NCI-H1105 treated with DMSO at 0.1 percent for 48 hours (cell line): ENCODE measurements around the gene AGER.
A peak's percentile ranks its signal among the peaks of the same experiment; 100 is the strongest.

ENCODE experiments used
- DNase-seq: peaks from one replicate; lab custom pipeline; 2025; lab: John Stamatoyannopoulos, UW

AGER gene

DNA sequence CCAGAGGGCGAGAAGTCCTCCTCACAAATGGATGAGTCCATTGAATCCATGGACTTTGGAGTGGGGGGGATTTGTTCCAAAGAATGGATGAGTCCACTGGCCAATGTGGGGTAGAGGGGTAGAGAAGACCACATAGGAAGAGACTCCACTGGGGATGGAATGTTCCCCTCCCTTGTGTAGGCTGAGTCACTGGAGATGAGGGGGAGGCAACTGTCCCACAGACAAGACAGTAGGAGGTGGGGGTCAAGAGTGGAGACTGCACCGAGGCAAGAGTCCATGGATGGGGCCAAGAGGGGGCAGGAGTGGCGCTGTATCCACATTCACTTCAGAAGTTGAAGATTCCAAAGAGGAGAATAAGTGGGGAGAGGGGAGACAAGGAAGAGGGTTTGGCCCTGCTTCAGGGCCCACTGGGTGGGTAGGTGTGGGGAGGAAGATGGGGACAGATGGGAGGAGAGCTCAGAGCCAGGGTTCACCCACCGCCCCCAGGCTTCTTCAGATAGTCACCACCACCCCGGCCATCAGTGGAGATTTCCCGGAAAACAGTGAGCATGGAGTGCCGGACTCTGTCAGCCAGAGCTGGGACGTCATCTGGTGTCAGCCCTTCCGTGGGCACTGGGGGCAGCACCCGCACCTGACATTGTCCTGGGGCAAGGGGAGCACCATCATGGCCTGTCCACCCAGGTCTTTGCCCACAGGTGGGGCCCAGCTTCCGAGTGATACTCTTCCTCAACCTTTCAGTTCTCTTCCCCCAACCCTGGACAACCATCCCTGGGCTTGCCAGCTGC, 15.1 kb downstream of the AGER start:
- no peak for DNase-seq

DNA sequence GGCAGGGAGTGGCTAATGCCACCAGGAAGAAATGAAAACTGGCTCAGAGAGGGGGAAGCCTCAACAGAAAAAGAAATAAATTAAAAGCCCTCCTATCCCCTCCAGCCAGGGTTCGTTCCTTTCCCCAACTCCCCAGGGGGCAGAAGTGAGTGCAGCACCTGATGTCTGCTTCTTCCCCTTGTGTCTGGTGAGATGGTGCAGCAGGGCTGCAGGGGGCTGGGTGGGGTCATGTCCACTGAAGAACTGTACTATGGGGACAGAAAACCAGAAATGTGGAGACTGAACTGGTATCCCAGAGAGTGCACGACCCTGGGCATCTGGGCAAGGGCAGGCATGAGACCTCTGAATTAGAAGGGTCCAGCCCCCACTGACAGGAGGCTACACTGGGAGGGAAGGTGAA, 15.7 kb downstream of the AGER start:
- DNase-seq, result no peak

DNA sequence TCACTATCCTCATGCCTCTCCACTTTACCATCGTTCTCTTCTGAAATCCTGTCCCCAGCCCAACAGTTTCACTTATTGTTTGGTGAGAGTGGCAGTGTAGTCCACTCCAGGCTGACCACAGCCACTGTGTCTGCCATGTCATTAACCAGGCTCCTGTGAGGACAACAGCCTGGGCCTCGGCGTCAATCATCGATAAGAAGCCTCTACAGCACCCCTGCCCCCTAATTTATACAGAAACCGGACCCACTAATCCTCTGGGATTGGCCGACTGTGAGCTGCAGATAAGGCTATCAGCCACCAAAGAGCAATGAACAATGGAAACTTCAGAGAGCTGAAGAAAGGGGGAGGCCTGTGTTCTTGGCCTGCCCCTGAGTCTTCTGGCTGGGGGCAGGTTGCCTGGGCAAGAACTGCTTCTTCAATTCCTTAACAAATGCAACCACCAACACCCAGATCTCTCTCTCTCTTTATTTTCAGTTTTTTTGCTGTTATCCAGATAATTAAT, 16.2 kb downstream of the AGER start:
- DNase-seq, result no peak

DNA sequence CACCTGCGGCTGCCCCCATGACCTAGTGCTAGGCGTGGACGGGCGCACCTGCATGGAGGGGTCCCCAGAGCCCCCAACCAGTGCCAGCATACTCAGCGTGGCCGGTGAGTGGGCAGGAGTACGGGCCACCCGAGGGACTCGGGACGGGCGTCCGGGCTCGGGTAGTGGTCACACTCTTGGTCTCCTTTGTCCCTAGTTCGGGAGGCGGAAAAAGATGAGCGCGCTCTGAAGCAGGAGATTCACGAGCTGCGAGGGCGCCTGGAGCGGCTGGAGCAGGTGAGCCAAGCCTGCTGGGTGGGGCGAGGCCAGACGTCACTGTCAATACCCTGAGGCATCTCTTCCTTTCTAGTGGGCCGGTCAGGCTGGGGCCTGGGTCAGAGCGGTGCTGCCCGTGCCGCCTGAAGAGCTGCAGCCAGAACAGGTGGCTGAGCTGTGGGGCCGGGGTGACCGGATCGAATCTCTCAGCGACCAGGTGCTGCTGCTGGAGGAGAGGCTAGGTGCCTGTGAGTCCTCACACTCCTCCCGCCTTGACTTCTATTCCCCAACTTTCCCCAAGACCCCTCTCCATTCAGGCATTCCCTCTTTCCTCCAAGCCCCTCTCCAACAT, 16.8 kb downstream of the AGER start:
- DNase-seq, result no peak

DNA sequence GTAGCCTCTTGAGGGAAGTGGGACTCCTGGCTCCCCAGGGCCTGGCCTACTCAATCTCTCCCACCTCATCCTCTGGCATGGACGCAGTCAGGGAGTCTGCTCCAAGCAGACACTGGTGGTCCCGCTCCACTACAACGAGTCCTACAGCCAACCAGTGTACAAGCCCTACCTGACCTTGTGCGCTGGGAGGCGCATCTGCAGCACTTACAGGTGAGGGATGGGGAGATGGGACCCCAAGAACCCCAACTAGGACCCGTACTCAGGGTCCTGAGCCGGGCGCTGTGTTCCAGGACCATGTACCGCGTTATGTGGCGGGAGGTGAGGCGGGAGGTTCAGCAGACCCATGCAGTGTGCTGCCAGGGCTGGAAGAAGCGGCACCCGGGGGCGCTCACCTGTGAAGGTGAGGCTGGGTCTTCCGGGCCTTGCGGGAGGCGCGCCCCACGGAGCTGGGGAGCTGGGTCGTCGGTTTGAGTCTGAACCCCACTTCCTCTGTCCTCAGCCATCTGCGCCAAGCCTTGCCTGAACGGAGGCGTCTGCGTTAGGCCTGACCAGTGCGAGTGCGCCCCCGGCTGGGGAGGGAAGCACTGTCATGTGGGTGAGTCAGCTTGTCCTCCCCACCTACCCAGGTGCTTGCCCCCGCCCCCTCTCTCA, 17.5 kb downstream of the AGER start:
- DNase-seq, result no peak

DNA sequence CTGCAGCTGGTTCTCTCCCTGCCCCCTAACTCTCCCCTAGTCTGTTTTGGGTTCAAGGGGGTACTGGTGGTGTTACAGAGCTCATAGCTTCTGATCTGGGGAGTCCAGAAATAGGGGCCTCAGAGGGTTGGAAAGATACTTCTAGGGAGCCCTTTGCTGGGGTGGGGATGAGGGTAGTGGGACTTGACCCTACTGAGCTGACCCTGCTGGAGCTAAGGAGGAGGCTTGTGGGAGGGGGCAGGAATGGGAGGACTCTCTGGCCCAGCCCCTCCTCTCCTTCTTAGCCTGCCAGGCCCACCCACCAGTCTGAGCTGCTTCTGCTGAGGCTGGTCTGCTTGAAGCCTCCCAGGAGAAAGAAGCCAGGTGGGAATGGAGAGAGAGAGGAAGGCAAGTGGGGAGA, 19.8 kb downstream of the AGER start, which contains the start of gene EGFL8:
TSS of gene EGFL8 (plus strand) at position 301 of the 400 bp plus-strand sequence. CDS start 1,571 bp downstream, outside the sequence.
- no peak for DNase-seq

DNA sequence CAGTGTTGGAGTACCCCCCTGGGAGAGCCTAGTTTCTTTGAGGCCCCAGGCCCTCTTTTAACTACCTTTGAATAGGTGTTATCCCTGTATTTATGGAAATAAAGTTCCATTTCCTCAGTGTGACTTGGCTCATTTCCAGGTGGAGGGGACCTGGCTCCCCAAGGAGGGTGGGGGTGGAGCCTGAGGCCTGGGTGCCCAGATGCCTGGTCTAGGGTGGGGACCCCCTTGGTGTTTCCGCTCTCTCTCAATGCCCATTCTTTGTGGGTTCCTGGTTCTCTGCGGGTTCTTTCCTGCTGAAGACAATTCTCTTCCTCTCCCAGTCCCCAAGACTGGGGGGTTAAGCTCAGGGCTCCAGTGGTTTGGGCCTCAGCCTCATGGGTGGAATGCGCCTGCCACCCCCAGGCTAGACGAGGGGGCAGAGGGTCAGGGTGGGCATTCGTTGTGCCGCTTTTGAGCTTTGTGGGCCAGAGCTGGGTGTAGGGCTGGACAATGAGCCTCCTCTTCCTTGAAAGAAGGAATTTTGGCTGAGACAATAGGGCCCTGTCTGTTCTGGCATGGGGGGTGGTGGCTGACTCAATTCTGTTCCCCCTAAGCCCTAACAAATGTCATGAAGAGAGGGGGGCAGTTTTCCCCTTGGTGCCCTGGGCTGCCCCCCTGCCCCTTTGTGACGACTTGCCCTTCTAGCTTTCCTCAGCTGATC, 20.3 kb downstream of the AGER start:
- no peak for DNase-seq

DNA sequence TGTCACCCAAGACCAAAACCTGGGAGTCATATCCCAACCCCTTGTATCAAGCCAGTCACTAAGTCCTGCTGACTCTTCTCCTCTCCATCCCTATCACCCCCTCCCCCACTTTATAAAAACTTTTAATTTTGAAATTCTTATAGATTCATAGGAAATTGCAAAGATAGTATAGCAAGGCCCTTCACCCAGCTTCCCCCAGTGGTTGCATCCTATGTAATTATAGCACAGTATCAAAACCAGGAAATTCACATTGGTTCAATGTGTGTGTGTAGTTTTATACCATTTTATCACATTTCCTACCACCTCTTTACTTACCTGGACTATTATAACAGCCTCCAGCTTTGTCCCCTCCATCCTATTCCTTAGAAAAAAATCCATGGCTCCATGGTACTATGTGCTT, 26.0 kb downstream of the AGER start:
- DNase-seq, result no peak

DNA sequence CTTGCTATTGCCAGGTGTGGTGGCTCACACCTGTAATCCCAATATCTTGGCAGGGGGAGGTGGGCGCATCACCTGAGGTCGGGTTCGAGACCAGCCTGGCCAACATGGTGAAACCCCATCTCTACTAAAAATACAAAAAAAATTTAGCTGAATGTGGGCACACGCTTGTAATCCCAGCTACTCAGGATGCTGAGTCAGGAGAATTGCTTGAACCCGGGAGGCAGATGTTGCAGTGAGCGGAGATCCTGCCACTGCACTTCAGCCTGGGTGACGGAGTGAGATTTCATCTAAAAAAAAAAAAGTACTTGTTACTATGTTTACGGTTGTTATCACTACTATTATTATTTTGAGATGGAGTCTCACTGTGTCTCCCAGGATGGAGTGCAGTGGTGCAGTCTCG, 27.2 kb downstream of the AGER start:
- no peak for DNase-seq

DNA sequence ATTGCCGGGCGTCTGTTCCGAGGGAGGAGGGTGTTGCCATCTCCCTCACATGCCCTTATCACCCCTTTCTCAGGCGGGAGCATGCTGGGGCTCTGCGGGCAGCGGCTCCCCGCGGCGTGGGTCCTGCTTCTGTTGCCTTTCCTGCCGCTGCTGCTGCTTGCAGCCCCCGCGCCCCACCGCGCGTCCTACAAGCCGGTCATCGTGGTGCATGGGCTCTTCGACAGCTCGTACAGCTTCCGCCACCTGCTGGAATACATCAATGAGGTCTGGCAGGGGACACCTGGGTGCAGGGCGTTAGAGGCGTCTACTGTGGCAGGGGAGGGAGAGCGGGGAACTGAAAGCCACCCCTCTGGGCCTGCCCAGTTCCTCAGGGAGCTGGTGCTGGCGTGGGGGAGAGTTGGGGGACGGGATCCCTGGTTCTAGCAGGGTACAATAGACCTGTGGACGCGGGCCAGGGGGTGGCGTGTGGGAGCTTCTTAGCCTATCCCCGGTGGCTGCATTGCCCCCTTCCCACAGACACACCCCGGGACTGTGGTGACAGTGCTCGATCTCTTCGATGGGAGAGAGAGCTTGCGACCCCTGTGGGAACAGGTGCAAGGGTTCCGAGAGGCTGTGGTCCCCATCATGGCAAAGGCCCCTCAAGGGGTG, 29.4 kb downstream of the AGER start:
- peak; percentile 67 for DNase-seq

DNA sequence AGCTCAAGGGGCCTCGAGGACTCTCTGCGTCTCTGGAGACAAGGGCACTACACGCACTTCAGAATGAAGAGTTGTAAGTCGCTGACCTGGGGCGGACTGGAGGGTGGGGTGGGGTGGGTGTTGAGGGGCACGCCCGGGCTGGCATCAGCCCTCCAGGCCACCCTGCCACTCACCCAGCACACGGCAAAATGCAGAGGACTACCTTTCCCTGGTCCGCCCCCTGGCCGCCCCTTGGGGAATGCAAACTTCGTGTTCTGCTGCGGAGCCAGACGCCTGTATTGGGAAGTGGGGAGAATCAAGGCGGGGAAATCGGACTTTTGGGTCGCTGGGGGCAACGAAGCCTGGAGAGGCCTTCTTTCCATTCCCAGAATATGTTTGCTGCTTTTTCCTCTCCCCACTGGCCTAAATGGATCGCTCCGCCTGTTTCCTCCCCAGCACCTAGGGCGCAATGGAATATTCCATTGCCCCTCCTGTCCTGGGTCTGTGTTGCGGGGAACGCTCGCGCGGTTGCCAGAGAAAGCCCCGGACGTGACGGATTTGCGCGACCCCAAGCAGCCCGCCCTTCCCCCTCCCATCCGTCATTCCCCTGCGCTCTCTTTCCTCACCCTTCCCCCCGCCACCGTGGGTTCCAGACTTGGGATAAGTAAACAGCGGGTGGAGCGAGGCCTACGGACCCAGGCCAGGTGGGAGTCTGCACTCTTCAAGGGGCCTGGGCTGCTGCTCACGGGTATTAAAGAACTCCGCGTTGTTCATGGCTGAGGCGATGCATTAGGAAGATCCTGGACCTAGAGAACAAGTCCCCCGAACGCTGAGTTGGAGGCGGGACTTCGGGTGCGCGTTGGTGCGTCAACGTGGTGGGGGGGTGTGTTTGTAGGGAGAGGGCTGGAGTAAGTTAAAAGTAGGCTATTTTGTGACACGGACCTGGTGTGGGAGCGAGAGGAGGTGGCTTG, 30.2 kb downstream of the AGER start, which contains the start of gene PPT2:
TSS of gene PPT2 (plus strand) at position 578 of the 950 bp plus-strand sequence. CDS start 454 bp downstream, outside the sequence.
- DNase-seq, result peak; percentile 82

DNA sequence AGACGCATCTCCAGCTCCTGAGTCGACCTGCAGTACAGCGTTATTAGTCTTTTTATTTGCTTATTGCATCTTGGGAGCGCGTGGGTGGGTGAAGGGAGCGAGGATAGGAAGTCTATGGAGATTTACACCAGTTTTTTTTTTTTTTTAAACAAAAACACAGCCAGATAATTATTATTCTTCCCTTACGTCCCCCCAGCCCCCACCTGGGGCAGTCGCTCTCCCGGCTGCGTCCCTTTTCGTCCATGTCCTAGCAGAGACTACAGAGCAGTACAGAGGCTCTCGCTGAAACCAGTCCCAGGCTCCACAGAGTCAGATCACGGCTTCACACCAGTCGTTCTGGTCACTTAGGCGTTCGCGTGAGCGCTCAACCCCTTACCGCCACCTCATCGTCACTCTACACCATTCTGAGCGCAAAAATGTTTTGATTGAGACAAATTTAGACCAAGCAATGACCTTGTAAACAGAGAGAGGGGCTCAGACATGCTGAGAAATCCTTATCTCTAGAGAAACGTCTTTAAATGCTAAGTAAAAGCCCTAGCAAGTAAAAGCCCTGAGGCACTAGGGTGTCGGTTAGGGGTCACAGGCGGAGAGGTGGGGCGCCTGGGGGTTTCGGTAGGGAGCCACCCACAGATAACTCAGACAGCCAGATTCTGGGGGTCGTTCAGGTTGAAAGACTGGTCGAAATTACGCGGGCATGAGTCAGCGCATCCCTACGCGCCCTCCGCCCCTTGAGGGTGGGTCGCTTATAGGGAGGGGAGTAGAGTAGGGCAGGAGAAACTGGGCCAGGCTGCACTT, 31.1 kb downstream of the AGER start:
- DNase-seq, result no peak

DNA sequence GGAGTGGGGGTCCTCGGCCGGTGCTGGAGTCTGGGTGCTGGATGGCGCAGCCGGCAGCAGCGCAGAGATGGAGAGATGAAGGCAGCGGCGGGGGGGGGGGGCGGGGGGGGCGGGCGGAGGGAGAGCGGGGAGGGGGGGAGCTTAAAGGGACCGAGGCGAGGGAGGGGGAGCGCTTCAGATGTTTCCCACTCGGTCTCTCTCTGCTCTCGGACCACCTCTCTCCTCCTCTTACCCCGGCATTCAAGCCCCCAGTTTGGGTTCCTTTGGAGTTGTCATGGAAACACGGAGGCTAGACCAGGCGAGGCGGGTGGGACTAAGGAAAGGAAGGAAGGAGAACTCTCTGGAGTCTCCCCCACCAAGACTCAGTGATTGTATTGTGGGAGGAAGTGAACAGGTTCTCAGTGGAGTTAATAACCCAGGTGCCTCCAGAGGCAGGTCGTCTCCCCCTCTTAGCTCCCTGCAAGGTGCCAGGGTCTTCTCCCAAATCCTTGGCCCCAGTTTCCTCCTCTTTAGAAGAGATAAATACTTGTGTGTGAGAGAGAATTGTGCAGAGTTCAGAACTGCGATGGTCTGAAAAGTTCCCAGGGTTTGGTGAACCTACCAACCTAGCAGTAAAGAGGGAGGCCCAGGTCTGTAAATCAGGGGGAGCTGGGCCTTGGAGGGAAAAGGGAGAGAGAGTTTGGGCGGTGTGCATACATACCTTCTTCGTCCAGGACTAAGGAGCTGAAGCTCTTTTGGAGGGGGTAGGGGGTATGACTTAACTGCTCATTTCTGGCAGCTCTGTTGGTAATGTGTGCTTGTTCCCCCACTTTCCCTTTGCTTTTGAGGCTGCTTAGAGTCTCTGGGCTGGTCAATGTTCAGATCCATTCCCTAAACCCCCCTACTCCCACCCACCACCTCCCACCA, 31.9 kb downstream of the AGER start, which contains the start of gene PRRT1:
TSS of gene PRRT1 (minus strand) at position 77 of the 906 bp plus-strand sequence. CDS start 112 bp downstream, outside the sequence.
- DNase-seq, result no peak

DNA sequence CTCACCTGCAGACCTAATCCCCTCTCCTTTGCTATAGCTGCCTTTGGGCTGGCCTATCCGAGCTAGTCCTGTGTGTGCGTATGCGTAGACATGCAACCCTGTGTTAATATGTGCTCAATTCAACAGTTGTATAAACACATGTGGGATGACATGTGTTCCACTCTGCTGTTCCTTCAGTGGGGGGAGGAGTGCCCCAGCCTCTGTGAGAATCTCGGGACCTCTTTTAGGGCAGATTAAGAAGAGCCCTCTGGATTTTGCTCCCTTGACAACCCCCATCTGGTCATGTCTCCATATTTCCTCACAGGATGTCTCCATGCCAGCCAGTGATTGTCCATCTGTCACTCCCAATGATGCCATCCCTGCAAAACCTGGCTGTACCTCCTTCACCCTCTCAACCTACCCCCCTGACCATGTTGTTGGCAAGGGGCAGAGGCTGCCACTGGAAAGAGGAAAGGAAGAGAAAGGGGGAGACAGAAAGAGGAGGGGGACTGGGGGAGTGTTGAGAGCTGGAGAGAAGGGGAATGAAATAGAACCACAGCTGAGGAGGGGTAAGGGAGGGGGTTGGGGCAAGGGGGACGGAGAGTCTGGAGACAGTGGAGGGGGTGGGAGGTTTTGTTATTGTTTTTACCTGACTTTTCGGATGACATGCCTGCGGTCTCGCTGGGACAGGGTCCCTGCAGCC, 32.7 kb downstream of the AGER start:
- DNase-seq, result no peak

DNA sequence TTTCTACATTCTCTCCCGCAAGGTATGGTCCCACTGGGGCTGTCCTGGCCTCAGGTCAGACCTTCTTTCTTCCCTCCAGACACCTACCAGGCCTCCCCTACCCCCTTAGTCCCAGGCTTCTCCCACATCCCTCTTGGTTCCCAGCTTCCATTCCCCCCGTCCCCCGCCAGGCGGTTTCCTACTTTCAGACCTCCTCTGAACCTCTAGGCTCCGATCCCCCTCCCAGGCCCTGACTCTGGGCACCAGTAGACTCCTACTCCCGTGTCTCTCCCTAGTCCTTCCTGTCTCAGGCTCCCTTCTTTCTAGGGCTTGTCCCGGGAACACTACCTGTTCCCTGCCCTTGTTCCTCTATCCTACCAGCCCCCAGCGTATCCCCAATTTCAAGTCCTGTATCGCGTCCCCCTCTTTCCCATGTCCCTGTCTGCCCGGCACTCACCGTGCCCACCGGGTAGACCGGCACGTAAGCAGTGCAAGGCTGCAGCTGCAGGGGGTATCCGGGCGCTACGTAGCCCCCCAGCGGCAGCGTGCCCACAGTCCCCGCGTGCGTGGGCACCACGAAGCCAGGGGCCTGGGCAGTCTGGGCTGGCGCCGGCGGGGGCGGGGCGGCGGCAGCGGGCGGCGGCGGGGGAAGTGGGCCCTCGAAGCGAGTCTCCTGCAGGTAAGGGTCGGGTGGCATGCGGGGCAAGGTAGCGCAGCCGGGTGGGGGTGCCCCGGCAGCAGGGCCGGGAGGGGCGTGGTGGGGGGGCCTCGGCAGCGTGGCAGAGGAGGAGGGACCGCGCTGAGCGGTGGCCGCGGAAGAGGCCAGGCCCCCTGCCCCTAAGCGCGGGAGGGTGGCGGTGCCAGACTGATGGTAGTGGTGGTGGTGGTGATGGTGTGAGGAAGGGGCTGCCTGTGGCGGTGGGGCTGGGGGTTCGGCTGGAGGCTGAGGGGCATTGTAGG, 33.9 kb downstream of the AGER start:
- DNase-seq, result no peak

DNA sequence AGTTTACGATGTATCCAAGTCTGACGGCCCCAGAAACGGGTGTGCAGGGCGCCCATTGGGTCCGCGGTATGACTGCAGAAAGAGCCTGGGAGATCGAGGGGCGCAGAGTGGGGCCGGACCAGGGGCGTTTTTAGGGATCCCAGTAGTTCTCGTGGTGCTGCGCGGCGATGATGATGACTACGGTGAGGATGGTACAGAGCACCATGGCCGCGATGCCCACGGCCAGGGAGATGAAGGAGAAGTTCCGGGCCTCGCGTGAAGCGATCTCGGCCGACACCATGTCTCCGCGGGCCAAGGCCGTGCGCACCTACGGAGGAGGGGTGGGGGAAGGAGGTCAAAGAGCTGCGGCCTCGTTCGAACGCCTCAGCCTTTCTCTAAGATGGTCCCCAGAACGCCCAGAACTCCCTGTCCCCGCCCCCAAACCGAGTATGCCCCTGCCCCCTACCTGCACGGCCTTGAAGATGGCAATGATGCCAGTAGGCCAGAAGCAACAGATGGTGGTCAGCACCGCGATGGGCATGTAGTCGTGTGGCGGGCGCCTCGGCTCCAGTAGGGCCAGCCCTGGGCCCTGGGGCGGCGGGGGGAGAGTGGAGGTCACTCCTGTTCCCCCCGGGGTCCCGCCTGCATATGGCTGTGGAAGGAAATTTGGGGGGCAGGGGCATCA, 34.8 kb downstream of the AGER start:
- no peak for DNase-seq
